VCaP (cell line): ENCODE measurements around the gene ALKBH8.
A peak's percentile ranks its signal among the peaks of the same experiment; 100 is the strongest.

Experiments used
- H3K27ac ChIP-seq: fragments of 450-650 bp; 2 replicates; pipeline ENCODE4 v1.5.1; 2017
- CTCF ChIP-seq: fragments of 450-650 bp; conservative IDR thresholded peaks from 2 replicates; pipeline ENCODE4 v1.5.1; 2017; ENCODE audit warnings: mild to moderate bottlenecking, moderate library complexity

ALKBH8 gene

GRCh38 chr11:107573438-107573837, 7.9 kb upstream of the ALKBH8 start:
- H3K27ac ChIP-seq: no peak overlapping the region
- TF ChIP-seq CTCF: no peak

DNA sequence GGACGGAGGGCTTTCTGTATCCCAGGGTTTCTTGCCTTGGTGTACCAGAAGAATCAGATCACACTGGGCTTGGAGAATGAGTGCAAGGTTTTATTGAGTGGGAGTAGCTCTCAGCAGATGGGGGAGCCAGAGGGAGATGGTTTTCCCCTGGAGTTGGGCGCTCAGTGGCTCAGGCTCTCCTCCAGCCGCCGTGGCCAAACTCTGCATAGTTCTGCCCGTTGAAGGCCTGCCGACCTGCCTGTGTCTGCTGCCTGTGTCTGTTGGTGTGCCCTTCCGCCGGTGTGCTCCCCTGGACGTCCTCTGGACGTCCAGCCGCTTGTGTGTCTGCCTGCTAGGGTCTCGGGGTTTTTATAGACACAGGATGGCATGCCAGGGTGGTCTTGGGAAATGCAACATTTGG, 4.5 kb upstream of the ALKBH8 start:
- no peak for TF ChIP-seq CTCF
- no peak overlapping the region for H3K27ac ChIP-seq

DNA sequence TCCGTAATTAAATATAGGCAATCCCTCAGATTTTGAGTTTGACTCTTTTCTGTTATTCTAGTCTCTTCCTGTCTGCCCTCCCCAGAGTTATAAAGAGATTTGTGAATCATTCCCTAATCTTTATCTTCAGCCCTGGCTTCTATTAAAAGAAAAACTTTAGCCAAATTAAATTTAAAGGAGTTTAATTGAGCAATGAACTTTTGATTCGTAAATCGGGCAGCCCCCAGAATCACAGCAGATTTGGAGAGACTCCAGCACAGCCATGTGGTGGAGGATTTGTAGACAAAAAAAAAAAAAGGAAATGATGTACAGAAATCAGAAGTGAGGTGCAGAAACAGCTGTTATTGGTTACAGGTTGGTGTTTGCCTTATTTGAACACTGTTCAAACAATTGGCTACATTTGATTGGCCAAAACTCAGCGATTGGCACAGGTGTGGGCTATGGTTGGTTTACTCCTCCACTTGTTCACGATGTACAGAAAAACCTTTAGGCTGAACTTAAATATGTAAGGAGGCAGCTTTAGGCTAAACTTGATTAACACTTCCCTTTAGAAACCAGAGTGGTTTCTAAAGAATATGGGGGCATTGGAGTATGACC, 2.3 kb upstream of the ALKBH8 start:
- TF ChIP-seq CTCF: no peak
- H3K27ac ChIP-seq: no peak overlapping the region

DNA sequence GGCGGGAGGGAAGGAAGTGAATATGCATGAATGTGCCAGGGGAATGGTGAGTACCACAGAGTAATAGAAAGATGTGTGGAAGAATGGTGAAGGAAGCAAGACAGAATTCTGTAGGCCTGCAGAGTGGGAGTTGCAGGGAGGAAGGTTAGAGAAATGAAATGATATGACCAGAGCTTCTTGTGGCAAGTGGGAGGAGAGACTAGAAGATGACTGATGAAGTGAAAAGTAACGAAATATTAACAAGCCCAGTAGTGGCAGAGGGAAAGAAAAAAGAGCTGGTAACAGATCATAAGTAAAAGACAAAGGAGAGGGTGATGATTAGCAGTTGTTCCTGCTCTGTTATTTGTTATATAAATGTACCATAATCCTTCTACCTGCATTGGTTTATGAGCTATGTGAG, 1.0 kb upstream of the ALKBH8 start:
- TF ChIP-seq CTCF: no peak
- no peak overlapping the region for H3K27ac ChIP-seq

- peak overlapping the region; percentile 79 for H3K27ac ChIP-seq
Measured at GRCh38 chr11:107565955-107566501, 493 bp upstream of the ALKBH8 start.

DNA sequence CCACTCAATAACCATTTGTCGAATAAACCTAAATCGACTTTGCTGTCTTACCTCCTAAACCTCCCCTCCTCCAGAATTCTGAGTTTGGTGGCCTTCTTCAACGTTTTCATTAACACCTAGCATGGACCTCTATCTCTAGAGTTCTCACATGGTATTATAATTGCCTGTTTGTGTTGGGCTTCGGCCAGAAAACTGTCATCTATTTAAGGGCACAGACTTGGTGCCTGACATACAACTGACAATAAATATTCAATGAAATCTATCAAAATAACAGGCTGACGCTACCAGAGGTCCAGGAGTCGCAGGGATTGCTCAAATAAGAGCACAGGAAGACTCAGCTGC, 687 bp downstream of the ALKBH8 start:
- no peak for TF ChIP-seq CTCF
- H3K27ac ChIP-seq: peak overlapping the region; percentile 79

DNA sequence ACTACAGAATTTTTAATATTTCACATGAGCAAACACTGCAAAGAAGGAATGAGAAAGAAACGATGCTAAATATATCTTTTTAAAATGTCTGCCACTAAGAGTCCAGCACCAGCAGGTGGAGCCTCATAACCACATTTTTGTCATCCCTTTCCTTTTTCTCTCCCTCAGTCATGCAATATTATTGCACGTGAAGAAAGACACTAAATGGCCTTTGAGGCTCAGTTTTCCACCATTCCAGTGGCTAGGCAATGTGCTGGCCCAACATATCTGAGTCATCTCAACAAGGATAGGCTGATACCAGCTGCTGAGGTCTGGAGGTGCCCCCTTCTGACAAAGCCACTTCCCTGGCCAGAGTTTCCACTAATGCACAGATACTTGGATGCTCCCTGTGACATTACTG, 1.8 kb downstream of the ALKBH8 start:
- H3K27ac ChIP-seq: no peak overlapping the region
- TF ChIP-seq CTCF: peak; percentile 84

DNA sequence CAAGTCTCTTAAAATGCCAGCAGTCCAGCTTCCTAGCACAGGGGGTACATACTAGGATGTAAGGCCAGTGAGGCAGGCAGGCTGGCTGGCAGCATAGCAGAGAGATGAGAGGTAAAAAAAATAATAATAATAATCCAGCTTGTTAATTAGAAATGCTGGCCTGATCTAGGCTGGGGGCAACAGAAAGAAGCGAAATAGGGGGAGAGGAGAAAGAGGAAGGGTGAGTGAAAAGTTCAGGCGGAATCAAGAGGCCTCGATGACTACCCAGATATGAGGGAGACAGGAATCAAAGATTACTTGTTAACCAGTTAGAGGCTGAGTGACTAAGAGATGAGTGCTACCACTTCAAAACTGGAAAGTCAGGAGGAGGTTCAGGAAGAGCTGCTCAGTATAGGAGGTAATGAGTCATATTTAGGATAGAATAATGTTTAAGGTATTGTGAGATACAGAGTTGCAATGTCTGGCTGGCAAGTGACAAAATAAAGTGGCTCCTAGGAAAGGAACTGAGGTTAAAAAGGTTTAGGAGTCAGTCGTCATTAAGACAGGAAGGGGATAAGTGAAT, 2.8 kb downstream of the ALKBH8 start:
- H3K27ac ChIP-seq: no peak overlapping the region

More for the DNA sequence above, 2.8 kb downstream of the ALKBH8 start:
- TF ChIP-seq CTCF: no peak
